ENCODE data around the gene WDCP. TPM values are rescaled to one million over a fixed set of nuclear protein-coding genes. Genes with fewer than 3 reads are reported as not detected.
A peak's percentile ranks its signal among the peaks of the same experiment; 100 is the strongest.
"Not testable (repeated sequence)": the region's sequence is repeated elsewhere in the genome, so short reads cannot be mapped to it uniquely, and the experiment has no call there.

WDCP gene
- total RNA-seq, 4 donors from 2014 or later, result 2.5 to 8.5 (median 4.1) TPM

DNA sequence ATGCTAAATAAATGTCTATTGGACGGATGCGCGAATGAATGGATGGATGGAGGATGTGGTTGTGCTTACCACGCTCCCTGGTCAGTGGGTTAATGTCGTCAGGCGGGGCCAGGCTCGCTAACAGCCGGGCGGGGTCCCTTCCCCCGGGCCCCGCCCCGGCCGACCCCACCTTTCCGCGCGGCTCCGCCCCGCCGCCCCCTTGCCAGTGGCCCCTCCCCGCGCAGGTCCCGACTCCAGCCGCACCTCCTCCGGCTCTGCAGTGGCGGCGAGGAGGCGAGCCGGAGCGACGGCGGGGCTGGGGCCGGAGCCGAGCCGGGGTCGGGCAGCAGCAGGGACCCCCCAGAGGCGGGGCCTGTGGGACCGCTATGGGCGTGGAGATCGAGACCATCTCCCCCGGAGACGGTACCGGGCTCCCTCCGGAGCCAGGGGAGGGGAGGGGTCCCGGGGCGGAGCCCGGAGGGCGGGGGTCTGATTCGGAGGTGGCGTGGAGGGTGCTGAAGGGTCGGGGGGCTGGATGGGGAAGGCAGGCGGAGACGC is 2.4 kb upstream of the WDCP start, which contains the start of gene FKBP1B:
Gene FKBP1B (plus strand): TSS at position 257 of the 537 bp plus-strand sequence. CDS start 109 bp downstream, at position 366.
- peak in 1 of 2 donors; percentile 75 for DNase-seq (ENCODE audit: low spot score in 2 of 2)
- under 1% methylated on average over 38 of the region's 52 CpGs for WGBS
- Histone ChIP-seq H3K4me3 (peak within 1 kb of the TSS; percentile 69), H3K27ac (no peak within 1 kb of the TSS), H3K4me1 (peaks cover 33% of the 10 kb centered on the region), H3K36me3 (no peaks in the 10 kb centered on the region), H3K27me3 (no peaks in the 10 kb centered on the region), H3K9me3 (no peaks in the 10 kb centered on the region)
- no peak for TF ChIP-seq EP300 (IDR thresholded peaks at IDR 0.05)
- no peak for TF ChIP-seq POLR2AphosphoS5 (IDR thresholded peaks at IDR 0.05)
- TF ChIP-seq CTCF (IDR thresholded peaks at IDR 0.05), result no peak
- TF ChIP-seq POLR2A (IDR thresholded peaks at IDR 0.05), result no peak

- Histone ChIP-seq H3K9me3 (no peaks in the 10 kb centered on the region), H3K27ac (no peak overlapping the region), H3K4me3 (peak overlapping the region; percentile 69), H3K4me1 (peaks cover 33% of the 10 kb centered on the region), H3K36me3 (no peaks in the 10 kb centered on the region), H3K27me3 (no peaks in the 10 kb centered on the region)
- WGBS, result 23% methylated on average over 23 of the region's 23 CpGs
- DNase-seq (ENCODE audit: low spot score in 2 of 2), result no peak
- no peak for TF ChIP-seq POLR2A (IDR thresholded peaks at IDR 0.05)
- TF ChIP-seq POLR2AphosphoS5 (IDR thresholded peaks at IDR 0.05), result no peak
- no peak for TF ChIP-seq EP300 (IDR thresholded peaks at IDR 0.05)
These were observed 1.7 kb upstream of the WDCP start for GRCh38 chr2:24048769-24049484.

DNA sequence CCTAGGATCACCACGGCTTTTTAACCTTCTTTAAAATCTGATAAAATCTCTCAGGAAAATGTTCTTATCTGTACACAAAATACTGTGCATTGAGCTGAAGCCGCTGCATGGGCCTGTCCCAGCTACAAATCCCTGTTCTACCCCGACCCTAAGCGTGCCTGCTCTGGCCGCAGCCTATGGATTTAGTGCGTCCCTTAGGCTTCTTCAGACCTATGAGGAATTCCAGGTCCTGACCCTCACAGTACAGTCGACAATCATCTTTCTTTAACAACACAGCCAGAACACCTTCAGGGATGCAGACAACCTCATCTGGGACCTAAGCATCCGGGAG is 477 bp upstream of the WDCP start:
- no peak for TF ChIP-seq POLR2A (IDR thresholded peaks at IDR 0.05)
- TF ChIP-seq POLR2AphosphoS5 (IDR thresholded peaks at IDR 0.05), result no peak
- TF ChIP-seq EP300 (IDR thresholded peaks at IDR 0.05), result no peak
- TF ChIP-seq CTCF (IDR thresholded peaks at IDR 0.05), result no peak
- H3K36me3 ChIP-seq, result no peaks in the 10 kb centered on the region
- no peak for DNase-seq (ENCODE audit: low spot score in 2 of 2)
- no peaks in the 10 kb centered on the region for H3K27me3 ChIP-seq
- no peak overlapping the region for H3K27ac ChIP-seq
- WGBS, result 37% methylated on average over 8 of the region's 8 CpGs
- H3K4me1 ChIP-seq, result peaks cover 33% of the 10 kb centered on the region
- H3K4me3 ChIP-seq, result peak overlapping the region; percentile 67
- no peaks in the 10 kb centered on the region for H3K9me3 ChIP-seq

DNA sequence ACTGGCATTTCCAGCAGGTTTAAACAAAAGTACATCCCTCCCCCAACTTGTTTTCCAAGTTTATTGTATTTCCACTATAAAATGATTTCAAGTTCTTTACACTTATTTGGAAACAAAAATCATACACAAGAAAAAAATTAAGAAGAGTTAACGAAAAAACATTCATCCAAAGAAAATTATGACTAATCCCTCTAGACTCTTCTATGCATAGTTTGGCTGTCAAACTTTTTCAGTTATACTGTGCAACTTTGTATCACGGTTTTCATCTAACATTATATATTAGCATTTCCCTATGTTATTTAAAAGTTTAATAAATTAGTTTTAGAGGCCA is 627 bp downstream of the WDCP start:
- Histone ChIP-seq H3K4me1 (peaks cover 33% of the 10 kb centered on the region), H3K27ac (no peak overlapping the region), H3K36me3 (no peaks in the 10 kb centered on the region), H3K27me3 (no peaks in the 10 kb centered on the region), H3K9me3 (no peaks in the 10 kb centered on the region), H3K4me3 (peak overlapping the region; percentile 67)
- 3% methylated on average over 2 of the region's 2 CpGs for WGBS
- TF ChIP-seq CTCF (IDR thresholded peaks at IDR 0.05), result no peak
- no peak for TF ChIP-seq EP300 (IDR thresholded peaks at IDR 0.05)
- TF ChIP-seq POLR2AphosphoS5 (IDR thresholded peaks at IDR 0.05), result no peak
- TF ChIP-seq POLR2A (IDR thresholded peaks at IDR 0.05), result no peak
- DNase-seq (ENCODE audit: low spot score in 2 of 2), result no peak

- peak overlapping the region; percentile 67 for H3K4me3 ChIP-seq
- no peaks in the 10 kb centered on the region for H3K36me3 ChIP-seq
- H3K27me3 ChIP-seq, result no peaks in the 10 kb centered on the region
- TF ChIP-seq POLR2A (IDR thresholded peaks at IDR 0.05) (no peak), POLR2AphosphoS5 (IDR thresholded peaks at IDR 0.05) (no peak), EP300 (IDR thresholded peaks at IDR 0.05) (no peak), CTCF (IDR thresholded peaks at IDR 0.05) (no peak)
- WGBS, result 79% methylated on average over 11 of the region's 11 CpGs
- DNase-seq (ENCODE audit: low spot score in 2 of 2), result no peak
- H3K27ac ChIP-seq, result no peak overlapping the region
- H3K9me3 ChIP-seq, result no peaks in the 10 kb centered on the region
- peaks cover 33% of the 10 kb centered on the region for H3K4me1 ChIP-seq
These were observed 1.4 kb downstream of the WDCP start for GRCh38 chr2:24045511-24046508.

DNA sequence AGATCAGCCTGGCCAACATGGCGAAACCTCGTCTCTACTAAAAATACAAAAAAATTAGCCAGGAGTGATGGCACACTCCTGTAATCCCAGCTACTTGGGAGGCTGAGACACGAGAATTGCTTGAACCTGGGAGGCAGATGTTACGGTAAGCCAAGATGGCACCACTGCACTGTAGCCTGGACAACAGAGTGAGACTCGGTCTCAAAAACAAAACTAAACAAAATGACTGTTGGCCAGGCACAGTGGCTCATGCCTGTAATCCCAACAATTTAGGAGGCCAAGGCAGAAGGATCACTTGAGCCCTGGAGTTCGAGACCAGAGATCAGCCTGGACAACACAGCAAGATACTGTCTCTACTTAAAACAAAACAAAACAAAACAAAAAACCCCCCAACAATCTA is 4.1 kb downstream of the WDCP start:
- not testable (repeated sequence) for DNase-seq (ENCODE audit: low spot score in 2 of 2); H3K27ac ChIP-seq; H3K9me3 ChIP-seq; H3K27me3 ChIP-seq; H3K4me3 ChIP-seq
- Histone ChIP-seq H3K4me1 (peaks cover 11% of the 10 kb centered on the region), H3K36me3 (peaks cover 12% of the 10 kb centered on the region)
- WGBS, result 89% methylated on average over 6 of the region's 6 CpGs
